ENCODE data around the gene HDAC5.

HDAC5 gene

GRCh38 chr17:44093231-44093900 lies 30.1 kb downstream of the HDAC5 start:
- no peak for TF ChIP-seq CTCF (IDR thresholded peaks at IDR 0.05; ENCODE audit: control insufficient read depth, extremely low read depth, insufficient read depth)
- DNase-seq (ENCODE audit: low read depth): no peak
- H3K4me3 ChIP-seq (ENCODE audit: low read depth, low read length): no peak overlapping the region

GRCh38 chr17:44092051-44092450 lies 31.4 kb downstream of the HDAC5 start:
- no peak for TF ChIP-seq CTCF (IDR thresholded peaks at IDR 0.05; ENCODE audit: control insufficient read depth, extremely low read depth, insufficient read depth)
- H3K4me3 ChIP-seq (ENCODE audit: low read depth, low read length): no peak overlapping the region
- no peak for DNase-seq (ENCODE audit: low read depth)

GRCh38 chr17:44091200-44091997 lies 32.0 kb downstream of the HDAC5 start:
- TF ChIP-seq CTCF (IDR thresholded peaks at IDR 0.05; ENCODE audit: control insufficient read depth, extremely low read depth, insufficient read depth): no peak
- no peak overlapping the region for H3K4me3 ChIP-seq (ENCODE audit: low read depth, low read length)
- DNase-seq (ENCODE audit: low read depth): no peak

GRCh38 chr17:44088254-44088653 lies 35.2 kb downstream of the HDAC5 start:
- H3K4me3 ChIP-seq (ENCODE audit: low read depth, low read length): no peak overlapping the region
- DNase-seq (ENCODE audit: low read depth): no peak
- no peak for TF ChIP-seq CTCF (IDR thresholded peaks at IDR 0.05; ENCODE audit: control insufficient read depth, extremely low read depth, insufficient read depth)

- DNase-seq (ENCODE audit: low read depth): no peak
- H3K4me3 ChIP-seq (ENCODE audit: low read depth, low read length): no peak overlapping the region
- TF ChIP-seq CTCF (IDR thresholded peaks at IDR 0.05; ENCODE audit: control insufficient read depth, extremely low read depth, insufficient read depth): no peak
Measured at GRCh38 chr17:44087319-44087718, 36.1 kb downstream of the HDAC5 start.

GRCh38 chr17:44086364-44087311 lies 36.8 kb downstream of the HDAC5 start:
- no peak overlapping the region for H3K4me3 ChIP-seq (ENCODE audit: low read depth, low read length)
- no peak for DNase-seq (ENCODE audit: low read depth)
- no peak for TF ChIP-seq CTCF (IDR thresholded peaks at IDR 0.05; ENCODE audit: control insufficient read depth, extremely low read depth, insufficient read depth)
